Measurements from ENCODE around the gene CRIP1.

Gene CRIP1

DNA sequence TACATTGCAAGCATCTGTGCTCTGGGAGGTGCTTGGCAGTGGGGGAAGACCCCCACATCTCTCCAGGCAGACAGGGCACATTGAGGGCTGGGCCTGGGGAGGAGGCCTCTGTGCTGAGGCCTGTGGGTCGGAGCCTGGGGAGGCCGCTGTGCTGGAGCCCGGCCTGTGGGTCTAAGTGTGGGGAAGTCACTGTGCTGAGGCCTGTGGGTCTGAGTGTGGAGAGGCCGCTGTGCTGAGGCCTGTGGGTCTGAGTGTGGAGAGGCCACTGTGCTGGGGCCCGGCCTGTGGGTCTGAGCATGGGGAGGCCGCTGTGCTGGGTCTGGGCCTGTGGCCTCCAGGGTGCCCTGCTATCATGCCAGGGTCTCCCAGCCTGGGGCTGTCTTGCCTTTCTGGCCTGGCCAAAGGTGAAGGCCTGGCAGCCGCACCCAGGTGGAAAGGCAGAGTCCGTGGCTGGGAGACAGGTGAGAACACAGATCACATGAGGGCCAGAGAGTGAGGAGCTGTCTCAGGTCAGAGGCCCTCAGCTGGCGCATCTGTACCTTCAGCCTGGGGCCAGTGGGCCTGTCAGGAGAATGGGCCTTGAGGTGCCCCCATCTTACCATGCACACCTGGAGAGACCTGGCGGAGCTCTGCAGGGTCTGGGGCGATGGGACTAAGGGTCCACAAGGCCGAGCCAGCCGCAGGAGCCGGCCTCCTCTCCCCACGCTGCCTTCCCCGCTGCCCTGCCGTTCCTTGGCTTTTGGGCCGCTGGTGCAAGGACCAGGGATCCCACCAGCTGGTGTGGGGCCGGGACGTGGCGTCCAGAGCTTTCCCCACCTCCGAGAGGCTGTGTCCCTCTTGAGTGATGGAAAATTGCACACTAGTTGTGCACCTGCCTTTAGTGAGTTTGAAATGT is 30.7 kb upstream of the CRIP1 start:
- in situ Hi-C loops (cut with HindIII; ENCODE audit: low pct_unique_long_range_greater_than_20kb, low sequenced_read_pairs) = no loop called here
- no peak for TF ChIP-seq JUND (IDR thresholded peaks at IDR 0.05; ENCODE audit: low read depth)
- DNase-seq (ENCODE audit: low read depth in 1 of 2, low spot score in 1 of 2) = no peak

- in situ Hi-C loops (cut with HindIII; ENCODE audit: low pct_unique_long_range_greater_than_20kb, low sequenced_read_pairs) = no loop called here
- TF ChIP-seq JUND (IDR thresholded peaks at IDR 0.05; ENCODE audit: low read depth) = no peak
- DNase-seq (ENCODE audit: low read depth in 1 of 2, low spot score in 1 of 2) = peak; percentile 45 to 52
Observed at GRCh38 chr14:105456736-105457617, 29.7 kb upstream of the CRIP1 start.

- no peak for TF ChIP-seq JUND (IDR thresholded peaks at IDR 0.05; ENCODE audit: low read depth)
- in situ Hi-C loops (cut with HindIII; ENCODE audit: low pct_unique_long_range_greater_than_20kb, low sequenced_read_pairs) = no loop called here
- DNase-seq (ENCODE audit: low read depth in 1 of 2, low spot score in 1 of 2) = no peak
Observed at GRCh38 chr14:105458010-105458409, 28.7 kb upstream of the CRIP1 start.

- DNase-seq (ENCODE audit: low read depth in 1 of 2, low spot score in 1 of 2) = no peak
- in situ Hi-C loops (cut with HindIII; ENCODE audit: low pct_unique_long_range_greater_than_20kb, low sequenced_read_pairs) = no loop called here
- no peak for TF ChIP-seq JUND (IDR thresholded peaks at IDR 0.05; ENCODE audit: low read depth)
Observed at GRCh38 chr14:105458571-105458970, 28.1 kb upstream of the CRIP1 start.

DNA sequence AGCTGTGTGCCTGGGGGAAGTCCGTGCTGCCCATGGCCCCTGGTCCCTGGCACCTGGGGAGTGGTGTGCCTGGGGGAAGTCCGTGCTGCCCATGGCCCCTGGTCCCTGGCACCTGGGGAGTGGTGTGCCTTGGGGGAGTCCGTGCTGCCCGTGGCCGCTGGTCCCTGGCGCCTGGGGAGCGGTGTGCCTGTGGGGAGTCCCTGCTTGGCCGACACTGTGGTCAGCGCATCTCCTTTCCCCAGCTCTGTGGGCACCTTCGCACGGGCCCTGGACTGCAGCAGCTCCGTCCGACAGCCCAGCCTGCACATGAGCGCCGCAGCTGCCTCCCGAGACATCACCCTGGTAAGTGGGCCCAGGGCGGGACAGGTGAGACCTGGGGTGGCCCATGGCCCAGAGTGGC is 26.6 kb upstream of the CRIP1 start:
- in situ Hi-C loops (cut with HindIII; ENCODE audit: low pct_unique_long_range_greater_than_20kb, low sequenced_read_pairs) = no loop called here
- DNase-seq (ENCODE audit: low read depth in 1 of 2, low spot score in 1 of 2) = no peak
- no peak for TF ChIP-seq JUND (IDR thresholded peaks at IDR 0.05; ENCODE audit: low read depth)

- in situ Hi-C loops (cut with HindIII; ENCODE audit: low pct_unique_long_range_greater_than_20kb, low sequenced_read_pairs) = no loop called here
- DNase-seq (ENCODE audit: low read depth in 1 of 2, low spot score in 1 of 2) = no peak
- no peak for TF ChIP-seq JUND (IDR thresholded peaks at IDR 0.05; ENCODE audit: low read depth)
Observed at GRCh38 chr14:105460616-105461015, 26.1 kb upstream of the CRIP1 start.

DNA sequence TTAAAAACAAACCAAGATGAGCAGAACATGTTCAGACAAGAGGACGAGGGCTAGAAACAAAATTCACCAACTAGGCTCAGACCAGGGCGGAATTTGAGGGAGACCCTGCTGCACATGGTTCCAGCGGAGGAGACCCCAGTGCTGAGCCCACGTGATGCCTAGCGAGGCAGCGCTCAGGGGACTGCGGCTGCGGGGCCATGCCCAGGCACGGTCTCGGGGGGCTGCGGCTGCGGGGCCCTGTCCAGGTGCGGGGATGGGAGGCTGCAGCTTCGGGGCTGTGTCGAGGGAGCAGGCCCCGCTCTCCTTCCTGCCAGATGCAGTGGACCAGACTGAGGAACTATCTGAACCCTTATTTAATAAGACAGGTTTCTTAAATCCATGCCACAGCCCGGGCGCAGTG is 24.8 kb upstream of the CRIP1 start:
- in situ Hi-C loops (cut with HindIII; ENCODE audit: low pct_unique_long_range_greater_than_20kb, low sequenced_read_pairs) = no loop called here
- no peak for TF ChIP-seq JUND (IDR thresholded peaks at IDR 0.05; ENCODE audit: low read depth)

DNA sequence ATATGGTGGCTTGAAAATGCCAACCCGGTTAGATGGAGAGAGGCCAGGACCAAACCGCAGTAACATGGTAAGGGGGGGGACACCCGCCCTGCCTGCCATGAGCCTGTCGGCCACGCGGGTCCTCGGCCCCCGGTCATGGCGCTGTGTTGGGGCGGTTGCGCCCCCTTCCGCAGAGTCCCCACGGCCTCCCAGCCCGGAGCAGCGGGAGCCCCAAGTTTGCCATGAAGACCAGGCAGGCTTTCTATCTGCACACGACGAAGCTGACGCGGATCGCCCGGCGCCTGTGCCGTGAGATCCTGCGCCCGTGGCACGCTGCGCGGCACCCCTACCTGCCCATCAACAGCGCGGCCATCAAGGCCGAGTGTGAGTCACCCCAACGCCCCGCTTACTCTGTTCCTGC is 22.2 kb upstream of the CRIP1 start:
- in situ Hi-C loops (cut with HindIII; ENCODE audit: low pct_unique_long_range_greater_than_20kb, low sequenced_read_pairs) = no loop called here

More for the DNA sequence above, 24.8 kb upstream of the CRIP1 start:
- DNase-seq (ENCODE audit: low read depth in 1 of 2, low spot score in 1 of 2) = no peak

DNA sequence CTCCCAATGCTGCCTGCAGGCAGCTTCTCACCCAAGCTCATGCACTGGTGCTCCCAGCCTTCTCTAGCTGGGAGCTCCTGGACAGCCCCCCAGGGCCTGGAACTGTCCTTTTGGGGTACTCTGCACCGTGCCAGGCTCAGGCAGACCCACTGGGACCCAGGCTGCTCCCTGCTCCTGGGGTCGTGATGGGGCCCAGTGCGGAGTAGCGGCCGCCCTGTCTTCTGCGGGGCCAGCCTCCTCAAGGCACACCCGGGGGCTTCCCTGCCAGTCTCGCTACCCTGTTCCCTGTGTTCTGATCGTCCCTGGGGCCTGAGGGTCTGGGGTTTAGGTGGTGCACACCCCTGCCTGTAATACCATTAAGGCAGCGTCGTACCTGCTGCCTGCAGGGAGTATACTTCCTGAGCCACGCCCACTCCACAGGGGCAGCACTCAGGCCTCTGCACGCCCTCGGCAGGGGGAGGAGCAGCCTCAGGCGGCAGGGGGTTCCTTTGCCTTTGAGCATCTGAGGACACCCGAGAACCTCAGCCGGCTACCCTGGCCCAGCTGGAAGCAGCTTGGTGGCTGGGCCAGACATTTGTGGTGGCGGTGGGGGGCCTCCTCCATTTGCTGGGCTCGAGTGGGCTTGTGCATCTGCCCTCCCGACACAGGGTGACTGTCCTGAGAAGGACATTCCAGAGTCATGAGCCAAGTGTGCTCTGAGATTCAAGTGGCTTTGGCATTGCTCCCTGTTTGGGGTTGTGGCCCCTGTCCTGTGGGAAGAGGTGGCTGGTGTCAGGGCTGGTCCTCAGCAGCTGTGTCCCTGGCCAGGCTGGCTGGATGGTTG is 21.3 kb upstream of the CRIP1 start:
- peak; percentile 81 to 84 for DNase-seq (ENCODE audit: low read depth in 1 of 2, low spot score in 1 of 2)
- in situ Hi-C loops (cut with HindIII; ENCODE audit: low pct_unique_long_range_greater_than_20kb, low sequenced_read_pairs) = no loop called here
- no peak for TF ChIP-seq JUND (IDR thresholded peaks at IDR 0.05; ENCODE audit: low read depth)

More for the DNA sequence above, 22.2 kb upstream of the CRIP1 start:
- DNase-seq (ENCODE audit: low read depth in 1 of 2, low spot score in 1 of 2) = no peak
- no peak for TF ChIP-seq JUND (IDR thresholded peaks at IDR 0.05; ENCODE audit: low read depth)

- no peak for DNase-seq (ENCODE audit: low read depth in 1 of 2, low spot score in 1 of 2)
- in situ Hi-C loops (cut with HindIII; ENCODE audit: low pct_unique_long_range_greater_than_20kb, low sequenced_read_pairs) = no loop called here
- no peak for TF ChIP-seq JUND (IDR thresholded peaks at IDR 0.05; ENCODE audit: low read depth)
Observed at GRCh38 chr14:105466531-105467248, 20.0 kb upstream of the CRIP1 start.

DNA sequence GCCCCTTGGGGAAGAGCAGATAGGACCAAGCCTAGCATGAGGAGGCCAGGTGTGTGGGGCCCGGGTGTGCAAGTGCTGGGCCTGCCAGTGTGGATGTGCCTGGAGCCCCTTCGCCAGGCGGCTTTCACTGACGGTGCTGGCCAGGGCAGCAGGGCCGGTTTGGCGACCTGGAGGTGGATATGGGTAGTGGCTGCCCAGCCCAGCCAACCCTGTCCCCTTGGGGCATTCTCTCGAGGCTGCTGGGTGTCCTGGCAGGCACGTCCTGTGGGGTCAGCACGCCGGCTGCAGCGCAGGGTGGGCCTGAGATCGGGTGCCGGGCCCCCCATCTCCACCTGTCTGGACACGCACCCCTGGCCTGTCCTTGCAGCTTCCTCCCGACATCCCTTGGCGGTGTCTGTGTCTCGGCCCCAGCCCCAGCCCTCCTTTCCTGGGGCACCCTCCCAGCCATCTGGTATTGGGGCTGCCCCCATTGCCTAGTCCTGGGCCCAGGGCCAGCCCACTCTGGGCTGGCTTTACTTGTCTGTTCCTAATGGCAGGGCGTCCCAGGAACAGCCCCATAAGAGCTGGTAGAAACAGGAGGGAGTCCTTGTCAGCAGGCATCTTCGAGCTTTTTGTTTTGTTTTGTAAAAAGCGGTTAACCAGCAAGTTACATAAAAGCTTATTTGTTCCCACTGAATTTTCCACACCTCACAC is 19.3 kb upstream of the CRIP1 start:
- TF ChIP-seq JUND (IDR thresholded peaks at IDR 0.05; ENCODE audit: low read depth) = no peak
- peak; percentile 82 to 91 for DNase-seq (ENCODE audit: low read depth in 1 of 2, low spot score in 1 of 2)
- in situ Hi-C loops (cut with HindIII; ENCODE audit: low pct_unique_long_range_greater_than_20kb, low sequenced_read_pairs) = no loop called here

Data from T47D (cell line).